ENCODE results near the gene UQCRHL.

DNA sequence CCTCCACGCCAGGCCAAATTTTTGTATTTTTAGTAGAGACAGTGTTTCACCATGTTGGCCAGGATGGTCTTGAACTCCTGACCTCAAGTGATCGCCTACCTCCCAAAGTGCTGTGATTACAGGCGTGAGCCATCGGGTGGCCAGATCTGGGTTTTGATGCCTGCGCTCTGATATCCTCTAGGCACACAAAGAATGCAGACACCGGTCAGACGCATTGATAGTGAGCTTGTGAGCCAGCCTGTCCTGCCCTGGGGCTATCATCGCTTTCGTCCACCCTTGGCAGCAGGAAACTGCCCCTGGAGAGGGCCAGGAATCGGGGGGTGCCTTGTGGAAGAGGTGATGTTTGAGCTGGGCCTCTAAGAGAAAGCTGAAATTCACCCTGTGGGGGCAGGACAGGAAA, 44.9 kb downstream of the UQCRHL start:
- no peak for TF ChIP-seq POLR2A (IDR thresholded peaks at IDR 0.05)
- TF ChIP-seq, protein P1, sequence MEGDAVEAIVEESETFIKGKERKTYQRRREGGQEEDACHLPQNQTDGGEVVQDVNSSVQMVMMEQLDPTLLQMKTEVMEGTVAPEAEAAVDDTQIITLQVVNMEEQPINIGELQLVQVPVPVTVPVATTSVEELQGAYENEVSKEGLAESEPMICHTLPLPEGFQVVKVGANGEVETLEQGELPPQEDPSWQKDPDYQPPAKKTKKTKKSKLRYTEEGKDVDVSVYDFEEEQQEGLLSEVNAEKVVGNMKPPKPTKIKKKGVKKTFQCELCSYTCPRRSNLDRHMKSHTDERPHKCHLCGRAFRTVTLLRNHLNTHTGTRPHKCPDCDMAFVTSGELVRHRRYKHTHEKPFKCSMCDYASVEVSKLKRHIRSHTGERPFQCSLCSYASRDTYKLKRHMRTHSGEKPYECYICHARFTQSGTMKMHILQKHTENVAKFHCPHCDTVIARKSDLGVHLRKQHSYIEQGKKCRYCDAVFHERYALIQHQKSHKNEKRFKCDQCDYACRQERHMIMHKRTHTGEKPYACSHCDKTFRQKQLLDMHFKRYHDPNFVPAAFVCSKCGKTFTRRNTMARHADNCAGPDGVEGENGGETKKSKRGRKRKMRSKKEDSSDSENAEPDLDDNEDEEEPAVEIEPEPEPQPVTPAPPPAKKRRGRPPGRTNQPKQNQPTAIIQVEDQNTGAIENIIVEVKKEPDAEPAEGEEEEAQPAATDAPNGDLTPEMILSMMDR (IDR thresholded peaks at IDR 0.05): no peak
